GM12864 (cell line): ENCODE results near the gene MLLT1.

Experiments
- DNase-seq: peaks from one replicate; pipeline ENCODE4 v3.0.0-alpha.2; 2011; ENCODE audit warnings: low read depth
- H3K4me3 ChIP-seq: 2 replicates; pipeline ENCODE4 v1.5.1; 2011; ENCODE audit warnings: mild to moderate bottlenecking, low read depth, low read length, control low read depth
- CTCF ChIP-seq: IDR thresholded peaks from 2 replicates; pipeline ENCODE4 v1.5.1; 2011; ENCODE audit warnings: low read depth, mild to moderate bottlenecking, moderate library complexity, low read length, control low read depth, inconsistent platforms; ENCODE audit errors: missing control alignments

MLLT1 gene

GRCh38 chr19:6217752-6218334 is 61.9 kb downstream of the MLLT1 start:
- no peak overlapping the region for H3K4me3 ChIP-seq
- DNase-seq, result no peak

GRCh38 chr19:6216996-6217751 is 62.6 kb downstream of the MLLT1 start:
- TF ChIP-seq CTCF, result no peak
- H3K4me3 ChIP-seq, result no peak overlapping the region
- no peak for DNase-seq

More at GRCh38 chr19:6217752-6218334, 61.9 kb downstream of the MLLT1 start:
- no peak for TF ChIP-seq CTCF

GRCh38 chr19:6216236-6216995 is 63.4 kb downstream of the MLLT1 start:
- no peak overlapping the region for H3K4me3 ChIP-seq
- DNase-seq, result no peak
- TF ChIP-seq CTCF, result no peak

- no peak for TF ChIP-seq CTCF
- no peak for DNase-seq
- H3K4me3 ChIP-seq, result no peak overlapping the region
Observed at GRCh38 chr19:6215701-6216235, 64.0 kb downstream of the MLLT1 start.

- no peak overlapping the region for H3K4me3 ChIP-seq
- TF ChIP-seq CTCF, result no peak
- DNase-seq, result no peak
Observed at GRCh38 chr19:6214881-6215541, 64.8 kb downstream of the MLLT1 start.

- TF ChIP-seq CTCF, result no peak
- no peak for DNase-seq
- no peak overlapping the region for H3K4me3 ChIP-seq
Observed at GRCh38 chr19:6213696-6214641, 65.8 kb downstream of the MLLT1 start.
